Fibroblast of the conjunctiva (primary cell): Measurements from ENCODE around the gene ITGB4.

ENCODE experiments used
- DNase-seq: peaks from one replicate; pipeline ENCODE4 v3.0.0-alpha.2; 2010; ENCODE audit warnings: low read depth

The ITGB4 gene

DNA sequence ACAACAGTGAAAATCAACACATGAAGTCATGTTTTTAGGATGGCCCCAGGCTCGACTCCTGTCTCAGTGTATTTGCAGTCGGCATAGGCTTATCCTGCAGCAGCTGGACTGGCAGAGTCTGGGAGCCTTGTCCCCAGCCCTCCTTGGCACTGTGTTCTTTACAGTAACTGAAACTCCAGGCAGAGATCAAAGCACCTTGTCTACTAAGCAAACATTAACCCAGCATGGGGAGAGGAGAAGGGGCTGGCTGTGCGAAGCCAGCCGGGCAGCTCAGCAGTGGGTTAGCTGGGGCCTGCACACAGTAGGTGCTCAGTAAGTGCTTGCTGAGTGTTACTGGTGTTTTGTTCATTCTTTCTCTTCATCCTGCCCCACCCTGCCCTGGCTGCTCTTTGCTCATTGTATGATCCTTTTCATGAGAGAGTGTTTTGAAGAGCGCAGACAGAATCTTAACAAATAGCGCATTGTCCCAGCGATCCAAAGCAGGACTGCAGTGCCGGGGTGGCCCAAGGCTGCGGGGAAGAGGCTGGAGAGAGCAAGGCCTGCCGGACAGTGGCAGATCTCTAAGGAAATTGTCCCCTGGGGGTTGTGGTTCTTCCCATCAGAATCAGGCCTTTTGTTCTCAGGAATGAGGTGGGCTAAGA lies 23.5 kb upstream of the ITGB4 start:
- DNase-seq, result no peak

DNA sequence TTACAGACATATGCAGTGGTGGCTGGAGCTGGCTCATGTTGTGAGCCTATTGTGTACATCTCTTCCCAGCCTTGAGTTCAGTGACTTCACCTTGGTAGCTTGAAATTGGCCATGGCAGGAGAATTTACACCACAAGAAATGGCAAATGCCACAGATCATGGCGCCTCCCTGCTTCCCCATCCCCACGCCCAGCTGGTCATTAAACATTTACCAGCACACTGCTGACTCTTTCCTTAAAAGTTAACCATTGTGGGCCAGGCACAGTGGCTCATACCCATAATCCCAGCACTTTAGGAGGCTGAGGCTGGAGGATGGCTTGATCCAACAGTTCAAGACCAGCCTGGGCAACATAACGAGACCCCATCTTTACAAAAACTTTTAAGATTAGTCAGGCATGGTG lies 22.6 kb upstream of the ITGB4 start:
- no peak for DNase-seq

DNA sequence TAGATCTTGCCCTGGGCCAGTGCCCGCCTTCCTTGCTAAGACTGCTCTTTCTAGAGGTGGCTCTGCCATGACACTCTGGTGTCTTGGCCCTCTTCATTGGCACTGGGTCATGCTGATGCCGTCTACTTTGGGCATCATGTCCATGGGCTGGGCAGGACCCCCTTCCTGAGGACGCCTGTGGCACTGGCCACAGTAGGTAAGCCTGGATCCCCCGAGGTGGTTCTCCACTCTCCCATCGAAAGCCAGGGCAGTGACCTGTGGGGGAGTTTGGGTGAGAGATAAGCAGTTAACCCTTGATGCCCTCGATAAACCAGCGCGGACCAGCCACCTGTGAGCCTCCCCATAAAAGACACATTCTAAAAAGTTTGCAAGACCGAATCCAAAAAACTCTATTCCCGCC lies 20.0 kb upstream of the ITGB4 start:
- DNase-seq, result no peak

DNA sequence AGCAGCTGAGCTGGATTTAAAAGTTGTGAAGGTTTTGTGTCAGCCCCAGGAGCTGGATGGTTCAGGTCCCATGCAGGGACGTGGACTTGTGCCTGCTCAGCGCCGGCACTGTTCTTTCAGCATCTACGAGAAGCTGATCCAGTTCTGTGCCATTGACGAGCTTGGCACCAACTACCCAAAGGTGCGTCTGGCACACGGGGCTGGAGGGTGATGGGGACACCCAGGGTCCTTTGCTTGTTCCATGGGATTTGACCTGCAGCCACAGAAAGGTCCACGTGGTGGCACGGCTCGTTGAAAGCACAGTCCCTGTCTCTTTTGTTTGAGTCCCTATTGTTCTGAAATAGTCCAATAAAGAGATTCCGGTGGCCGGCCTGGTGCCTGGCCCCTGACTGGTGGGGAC lies 18.1 kb upstream of the ITGB4 start:
- no peak for DNase-seq

DNA sequence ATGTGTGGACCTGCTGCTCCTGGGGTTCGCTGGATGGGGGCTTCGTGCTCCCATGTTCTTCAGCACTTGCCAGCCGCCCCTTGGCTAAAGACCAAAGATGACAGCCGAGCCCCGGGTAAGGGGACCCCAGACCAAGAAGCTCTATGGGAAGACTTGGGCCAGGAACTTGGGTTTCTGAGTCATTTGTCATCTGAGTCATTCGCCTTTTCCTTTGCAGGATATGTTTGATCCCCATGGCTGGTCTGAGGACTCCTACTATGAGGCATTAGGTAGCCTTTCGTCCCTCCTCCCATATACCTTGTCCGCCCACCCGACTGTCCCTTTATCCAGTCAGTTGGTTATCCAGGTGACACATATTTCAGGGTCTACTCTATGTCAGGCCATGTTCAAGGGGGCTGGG lies 17.7 kb upstream of the ITGB4 start:
- no peak for DNase-seq

DNA sequence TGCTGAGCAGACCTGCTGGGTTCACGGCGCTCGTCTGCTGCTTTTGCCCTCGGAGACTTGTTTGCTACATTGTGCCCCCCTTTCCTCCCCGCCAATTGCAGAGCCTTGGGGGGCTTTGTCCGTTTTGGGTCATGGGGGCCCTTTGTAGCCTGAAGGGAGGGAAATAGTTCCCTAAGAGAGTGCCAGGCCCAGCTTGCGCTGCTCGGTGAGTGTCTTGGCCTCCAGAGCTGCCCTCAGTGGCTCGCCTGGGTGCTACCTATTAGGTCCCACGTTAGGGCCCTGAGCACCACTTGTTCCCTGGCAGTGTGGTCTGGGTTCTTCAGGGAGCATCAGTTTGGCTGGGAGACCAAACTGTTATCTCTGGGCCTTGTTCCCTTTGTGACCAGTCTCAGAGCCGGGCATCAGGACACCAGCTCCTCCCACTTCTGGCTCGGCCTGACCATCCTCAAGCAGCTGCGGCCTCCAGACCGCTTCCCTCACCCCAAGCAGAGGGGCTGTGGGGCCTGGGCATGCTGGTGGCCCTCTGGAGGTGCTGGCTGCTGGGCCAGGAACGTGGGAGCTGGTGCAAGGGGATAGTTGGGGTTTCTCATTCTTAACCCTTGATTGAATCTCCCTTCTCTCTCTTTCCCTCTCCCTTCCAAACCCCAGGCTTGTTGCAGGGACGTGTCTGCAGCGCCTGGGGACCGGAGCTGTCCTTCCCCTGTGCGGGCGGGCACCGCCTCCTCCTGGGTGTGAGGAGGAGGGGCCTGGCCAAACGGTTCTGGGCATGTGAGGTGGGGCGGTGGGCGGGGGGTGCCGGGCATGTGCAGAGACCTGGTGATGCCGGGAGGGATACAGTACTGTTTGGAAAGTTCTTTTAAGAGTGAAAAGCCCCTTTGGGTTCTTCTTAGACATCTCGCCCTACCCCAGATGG lies 16.0 kb upstream of the ITGB4 start:
- no peak for DNase-seq

DNA sequence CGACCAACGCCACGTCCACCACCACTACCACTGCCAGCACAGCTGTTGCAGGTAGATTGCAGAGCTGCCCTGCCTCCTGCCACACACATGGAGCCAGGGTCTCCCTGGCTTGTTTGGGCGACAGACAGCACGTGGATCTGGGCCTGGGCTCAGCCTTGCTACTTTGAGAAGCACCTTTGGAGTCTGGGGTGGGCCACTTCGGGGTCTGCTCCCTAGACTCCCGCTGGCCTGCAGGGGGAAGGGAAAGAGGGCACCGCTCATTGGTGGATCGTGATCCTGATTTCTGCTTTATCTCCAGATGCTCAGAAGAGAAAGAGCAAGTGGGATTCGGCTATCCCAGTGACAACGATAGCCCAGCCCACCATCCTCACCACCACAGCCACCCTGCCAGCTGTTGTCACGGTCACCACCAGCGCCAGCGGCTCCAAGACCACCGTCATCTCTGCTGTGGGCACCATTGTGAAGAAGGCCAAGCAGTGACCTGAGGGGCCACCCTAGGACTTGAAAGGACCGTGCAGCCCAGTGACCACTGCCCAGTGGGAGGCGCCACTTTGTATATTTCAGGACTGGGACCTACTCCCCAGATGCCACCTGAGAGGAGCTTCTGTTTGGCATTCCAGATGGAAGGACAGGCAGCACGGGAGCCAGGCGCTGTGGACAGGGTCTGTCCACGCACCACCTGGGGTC lies 15.1 kb upstream of the ITGB4 start:
- DNase-seq, result no peak

DNA sequence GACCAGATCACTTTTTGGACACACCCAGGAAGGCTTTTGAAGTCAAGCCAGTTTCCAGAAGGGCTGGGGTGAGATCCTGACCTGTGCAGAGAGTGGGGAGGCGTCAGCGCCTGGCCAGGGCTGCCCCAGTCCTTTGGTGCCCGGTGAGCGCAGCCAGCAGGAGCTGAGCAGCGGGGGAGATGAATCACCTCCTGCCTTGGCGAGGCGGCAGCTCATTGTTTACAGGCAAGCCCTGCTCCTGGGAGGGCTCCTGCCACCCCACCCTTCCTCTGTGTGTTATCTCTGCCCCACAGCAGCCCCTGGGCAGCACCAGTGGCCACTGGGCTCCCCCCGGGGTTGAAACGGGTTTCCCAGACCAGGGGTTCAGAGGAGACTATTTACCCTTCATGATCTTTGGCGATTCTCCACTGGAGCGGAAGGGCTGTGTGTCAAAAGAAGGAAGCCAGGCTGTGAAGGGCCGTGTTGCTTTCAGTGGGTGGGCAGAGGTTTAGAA lies 14.1 kb upstream of the ITGB4 start:
- no peak for DNase-seq

DNA sequence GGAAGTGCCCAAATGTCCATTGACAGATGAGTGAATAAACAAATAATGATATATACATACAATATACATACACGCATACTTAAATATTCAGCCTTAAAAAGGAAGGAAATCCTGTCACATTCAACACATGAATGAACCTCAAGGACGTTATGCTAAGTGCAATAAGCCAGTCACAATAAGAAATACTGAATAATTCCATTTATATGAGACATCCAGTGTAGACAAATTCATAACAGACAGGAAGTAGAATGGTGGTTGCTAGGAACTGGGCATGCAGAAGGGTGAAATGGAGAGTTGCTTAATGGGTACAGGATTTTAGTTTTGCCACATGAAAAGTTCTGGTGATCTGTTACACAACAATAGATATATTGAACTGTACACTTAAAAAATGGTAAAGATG lies 8.8 kb upstream of the ITGB4 start:
- DNase-seq, result no peak

DNA sequence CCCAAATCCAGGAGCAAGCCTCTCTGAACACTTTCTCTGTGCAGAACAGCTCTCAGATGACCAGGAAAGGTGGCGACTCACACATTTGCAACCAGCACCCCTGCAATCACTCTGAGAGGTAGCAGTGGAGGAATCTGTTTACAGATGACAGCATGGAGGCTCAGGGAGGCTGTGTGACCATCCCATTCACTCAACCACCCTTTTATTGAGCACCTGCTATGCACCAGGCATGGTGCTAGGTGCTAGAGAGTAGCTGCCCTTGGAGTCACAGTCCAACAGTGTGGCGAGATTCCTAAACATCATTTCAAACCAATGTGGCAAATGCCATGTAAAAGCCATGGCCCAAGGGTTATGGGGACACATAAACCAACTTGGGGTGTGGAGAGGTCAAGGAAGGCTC lies 1.5 kb upstream of the ITGB4 start:
- DNase-seq, result no peak

DNA sequence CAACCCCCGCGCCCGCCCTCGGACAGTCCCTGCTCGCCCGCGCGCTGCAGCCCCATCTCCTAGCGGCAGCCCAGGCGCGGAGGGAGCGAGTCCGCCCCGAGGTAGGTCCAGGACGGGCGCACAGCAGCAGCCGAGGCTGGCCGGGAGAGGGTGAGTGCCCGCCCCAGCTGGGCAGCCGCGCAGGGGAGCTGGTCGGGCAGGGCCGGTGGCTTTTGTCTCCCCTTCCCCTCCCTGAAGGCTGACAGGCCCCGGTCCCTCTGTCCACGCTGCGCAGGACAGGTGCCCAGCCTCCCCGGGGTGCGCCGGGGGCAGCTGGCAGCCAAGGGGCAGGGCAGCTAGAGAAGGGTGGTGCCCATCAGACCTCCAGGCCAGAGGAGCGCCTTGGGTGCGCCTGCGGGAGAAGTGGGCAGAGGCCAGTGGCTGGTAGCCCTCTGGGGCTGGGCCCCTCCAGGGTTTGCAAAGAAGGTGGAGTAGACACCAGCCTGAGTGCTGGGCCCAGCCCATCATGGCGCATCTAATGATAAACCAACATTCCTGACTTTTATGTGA lies 278 bp downstream of the ITGB4 start:
- no peak for DNase-seq

DNA sequence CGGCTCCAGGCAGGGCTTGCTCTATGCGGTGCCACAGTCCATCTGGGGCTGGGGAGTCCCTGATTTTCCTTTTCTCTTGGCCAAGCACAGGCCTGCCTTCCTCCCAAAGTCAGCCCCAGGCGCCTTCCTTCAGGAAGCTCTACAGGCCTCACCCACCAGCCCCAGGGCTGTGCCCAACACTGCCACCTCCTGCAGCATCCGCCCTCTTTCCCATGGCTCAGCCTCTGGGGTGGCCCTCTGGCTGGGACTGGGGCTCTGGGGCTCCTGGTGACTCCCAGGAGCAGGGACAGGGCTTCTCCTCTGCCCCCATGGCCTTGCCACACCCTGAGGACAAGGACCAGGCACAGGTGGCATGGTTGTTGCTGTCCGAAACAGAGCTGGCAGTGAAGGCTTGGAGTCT lies 817 bp downstream of the ITGB4 start:
- no peak for DNase-seq

DNA sequence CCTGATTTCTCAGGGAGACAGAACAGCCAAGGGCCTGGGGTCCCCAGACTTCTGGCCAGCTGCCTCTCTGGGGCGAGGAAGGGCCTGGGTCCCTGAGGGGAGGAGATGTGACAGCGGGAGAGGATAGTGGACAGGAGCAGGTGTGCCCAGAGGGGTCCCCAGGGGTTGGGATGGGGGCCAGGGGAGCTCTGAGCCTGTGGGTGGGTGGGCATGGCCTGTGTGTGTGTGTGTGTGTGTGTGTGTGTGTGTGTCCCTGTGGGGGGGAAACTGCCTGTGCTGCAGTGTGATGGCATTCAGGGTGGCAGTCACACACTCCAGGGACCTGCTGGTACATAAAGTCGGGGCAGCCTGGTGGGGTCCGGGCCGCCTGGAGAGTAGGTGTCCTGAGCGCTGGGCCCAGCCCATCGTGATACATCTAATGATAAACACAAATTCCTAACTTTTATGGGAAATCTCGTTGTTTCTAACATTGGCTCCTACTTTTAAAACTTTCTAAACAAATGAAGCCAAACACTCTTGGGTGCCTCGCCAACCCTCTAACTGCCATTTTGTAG lies 1.4 kb downstream of the ITGB4 start:
- no peak for DNase-seq

DNA sequence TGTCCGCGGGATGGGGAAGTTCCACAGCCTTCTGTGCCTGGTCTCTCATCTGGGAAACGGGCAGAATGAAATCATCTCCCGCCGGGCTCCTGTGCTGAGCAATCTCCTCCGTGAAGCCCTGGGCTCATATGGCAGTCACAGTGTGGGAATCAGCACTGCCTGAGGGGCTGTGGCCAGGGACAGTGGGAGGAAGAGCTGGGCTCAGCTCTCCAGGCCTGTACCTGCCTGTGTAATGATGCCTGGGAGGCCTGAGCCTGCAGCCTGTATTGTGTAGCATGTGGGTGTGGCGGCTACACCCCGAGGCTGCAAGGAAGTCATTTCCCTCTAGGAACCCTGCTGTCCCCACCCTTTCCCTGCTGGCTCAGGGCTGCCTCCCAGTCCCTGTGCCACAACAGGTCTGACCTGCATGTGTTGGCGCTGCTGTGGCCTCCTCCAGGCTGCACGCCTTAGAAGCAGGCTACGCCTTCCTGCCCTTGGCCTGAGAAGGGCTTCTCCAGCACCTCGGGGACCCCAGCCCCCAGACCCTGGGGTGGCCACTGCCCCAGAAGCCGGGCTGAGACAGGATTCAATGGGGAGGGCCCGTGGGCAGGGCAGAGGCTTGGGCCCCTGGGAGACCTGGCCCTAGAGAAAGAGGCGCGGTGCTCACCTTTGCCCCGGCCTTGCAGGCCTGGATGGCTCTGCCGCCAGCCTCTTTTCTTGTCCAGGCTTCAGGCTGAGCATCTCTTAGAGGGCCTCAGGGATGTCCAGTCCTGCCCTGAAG lies 2.1 kb downstream of the ITGB4 start:
- no peak for DNase-seq

DNA sequence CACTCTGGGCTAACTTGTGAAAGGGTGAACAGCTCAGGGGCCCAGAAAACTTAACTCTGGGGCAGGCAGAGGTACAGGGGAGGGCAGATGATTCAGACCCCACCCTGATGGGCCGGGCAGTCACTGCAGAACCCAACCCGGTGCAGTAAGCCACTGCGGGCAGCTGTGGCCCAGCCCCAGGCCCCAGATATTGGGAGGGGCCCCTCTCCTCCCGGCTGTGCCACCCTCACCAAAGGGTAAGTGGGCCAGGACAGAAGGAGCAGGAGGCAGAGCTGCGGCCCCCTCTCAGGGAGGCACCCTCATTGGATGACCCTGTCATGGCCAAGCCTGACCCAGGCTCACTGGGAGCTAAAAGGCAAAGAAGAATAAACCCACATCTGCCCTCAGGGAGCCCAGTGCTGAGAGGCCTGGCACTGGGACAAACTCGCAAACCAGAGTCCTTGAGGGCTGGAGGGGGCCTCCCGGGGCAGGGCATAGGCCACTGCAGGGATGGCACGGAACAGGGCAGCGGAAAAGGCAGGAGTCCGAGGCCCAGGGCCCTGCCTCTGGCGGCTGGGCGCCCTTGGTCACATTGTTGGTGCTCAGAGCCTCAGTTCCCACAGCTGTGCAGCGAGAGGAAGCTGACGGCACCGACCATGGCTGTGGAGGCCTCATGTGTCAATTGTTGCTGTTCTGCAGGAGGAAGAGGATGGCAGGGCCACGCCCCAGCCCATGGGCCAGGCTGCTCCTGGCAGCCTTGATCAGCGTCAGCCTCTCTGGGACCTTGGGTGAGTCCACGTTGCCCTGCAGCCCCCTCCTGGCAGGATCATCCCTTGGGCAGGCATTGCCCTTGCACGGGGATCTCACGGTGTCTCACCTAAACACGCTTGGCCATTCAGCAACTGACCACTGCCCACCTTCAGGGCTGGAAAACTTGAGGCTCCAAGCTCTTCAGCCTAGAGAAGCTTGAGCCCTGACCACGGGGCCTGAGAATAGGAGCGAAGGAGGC lies 3.1 kb downstream of the ITGB4 start:
- no peak for DNase-seq

DNA sequence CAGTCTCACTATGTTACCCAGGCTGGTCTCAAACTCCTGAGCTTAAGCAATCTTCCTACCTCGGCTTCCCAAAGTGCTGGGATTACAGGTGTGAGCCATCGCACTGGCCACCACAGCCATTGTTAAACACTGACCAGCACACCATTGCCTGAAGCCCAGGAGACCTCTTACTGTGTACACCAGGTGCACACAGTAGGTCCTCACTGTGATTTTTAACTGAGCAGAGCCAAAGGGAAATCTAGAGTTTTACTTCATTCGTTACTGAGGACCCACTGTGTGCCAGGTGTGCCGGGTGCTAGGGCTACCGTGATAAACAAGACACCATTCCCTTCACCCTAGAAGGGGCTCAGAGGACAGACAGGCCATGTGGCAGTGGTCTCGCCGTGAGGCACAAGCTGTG lies 4.2 kb downstream of the ITGB4 start:
- no peak for DNase-seq

DNA sequence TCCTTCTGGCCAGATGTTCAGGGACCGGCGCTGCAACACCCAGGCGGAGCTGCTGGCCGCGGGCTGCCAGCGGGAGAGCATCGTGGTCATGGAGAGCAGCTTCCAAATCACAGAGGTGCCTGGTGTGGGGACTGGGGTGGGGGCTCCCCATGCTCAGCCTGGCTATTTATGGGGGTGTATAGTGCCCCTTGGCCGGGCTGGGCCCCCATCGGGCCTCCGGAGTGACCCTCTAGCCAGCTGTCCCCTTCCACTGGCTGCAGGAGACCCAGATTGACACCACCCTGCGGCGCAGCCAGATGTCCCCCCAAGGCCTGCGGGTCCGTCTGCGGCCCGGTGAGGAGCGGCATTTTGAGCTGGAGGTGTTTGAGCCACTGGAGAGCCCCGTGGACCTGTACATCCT lies 6.1 kb downstream of the ITGB4 start:
- no peak for DNase-seq

DNA sequence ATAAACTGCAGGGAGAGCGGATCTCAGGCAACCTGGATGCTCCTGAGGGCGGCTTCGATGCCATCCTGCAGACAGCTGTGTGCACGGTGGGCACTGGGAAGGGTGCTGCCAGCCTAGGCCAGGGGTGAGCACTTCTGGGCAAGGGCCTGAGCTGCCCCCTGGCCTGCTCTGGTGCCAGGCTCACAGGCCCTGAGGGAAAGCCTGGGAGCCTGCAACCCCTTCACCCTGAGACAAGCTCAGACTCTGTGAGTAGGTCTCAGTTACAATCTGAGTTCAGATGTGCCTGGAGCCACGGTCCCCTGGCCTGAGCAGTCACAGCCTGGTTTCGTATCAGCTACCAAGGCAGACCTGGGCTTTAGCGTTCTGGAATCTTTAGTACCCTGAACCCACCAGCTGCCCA lies 8.1 kb downstream of the ITGB4 start:
- no peak for DNase-seq

DNA sequence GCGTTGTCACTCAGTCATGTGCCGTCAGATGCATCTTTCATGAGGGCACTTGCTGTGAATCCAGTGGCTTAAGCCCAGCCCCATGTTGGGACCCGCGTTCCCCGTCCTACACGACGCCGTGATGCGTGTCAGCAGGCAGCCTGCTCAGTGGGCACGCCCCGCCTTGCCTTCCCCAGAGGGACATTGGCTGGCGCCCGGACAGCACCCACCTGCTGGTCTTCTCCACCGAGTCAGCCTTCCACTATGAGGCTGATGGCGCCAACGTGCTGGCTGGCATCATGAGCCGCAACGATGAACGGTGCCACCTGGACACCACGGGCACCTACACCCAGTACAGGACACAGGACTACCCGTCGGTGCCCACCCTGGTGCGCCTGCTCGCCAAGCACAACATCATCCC lies 8.8 kb downstream of the ITGB4 start:
- DNase-seq, result no peak

DNA sequence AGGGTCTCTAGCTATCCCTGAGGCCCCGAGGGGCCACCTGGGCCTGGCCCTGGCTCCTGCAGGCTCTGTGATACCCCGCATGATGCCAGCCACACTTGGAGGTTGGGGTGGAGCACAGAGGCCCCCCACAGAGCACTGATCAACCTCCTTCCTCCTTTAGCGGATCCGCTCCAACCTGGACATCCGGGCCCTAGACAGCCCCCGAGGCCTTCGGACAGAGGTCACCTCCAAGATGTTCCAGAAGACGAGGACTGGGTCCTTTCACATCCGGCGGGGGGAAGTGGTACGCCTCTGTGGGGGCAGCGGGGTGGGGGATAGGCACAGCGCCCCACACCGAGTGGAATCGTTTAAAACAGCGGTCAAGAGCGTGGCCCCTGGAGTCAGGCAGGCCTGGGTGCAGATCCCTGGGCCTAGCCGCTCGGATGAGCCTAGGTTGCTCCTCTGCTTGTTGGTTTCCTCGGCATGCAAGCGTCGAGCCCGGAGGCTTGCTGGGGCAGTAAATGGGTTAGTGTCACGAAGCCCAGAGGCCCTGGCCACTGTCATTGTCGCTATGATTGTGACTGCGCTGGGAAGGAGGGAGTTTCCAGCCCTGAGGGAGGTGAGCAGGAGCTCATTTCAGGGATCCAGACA lies 9.9 kb downstream of the ITGB4 start:
- DNase-seq, result no peak
